ACC112 (cell line): ENCODE results near the gene CLEC3B.

ENCODE experiments used
- H2AFZ ChIP-seq: fragments of 200-600 bp; sonication (generic); one replicate; pipeline ENCODE4 v1.6.0; 2017; ENCODE audit warnings: antibody characterized with exemption, low read length; ENCODE audit not compliant: unreplicated experiment
- H3K27ac ChIP-seq: fragments of 200-600 bp; sonication (generic); 2 replicates; pipeline ENCODE4 v1.5.1; 2014; ENCODE audit warnings: low read depth, mild to moderate bottlenecking, antibody characterized with exemption, low read length, moderate library complexity
- H3K27me3 ChIP-seq: fragments of 200-600 bp; sonication (generic); 2 replicates; pipeline ENCODE4 v1.6.1; 2014; ENCODE audit warnings: mild to moderate bottlenecking, antibody characterized with exemption, low read length, moderate library complexity, mixed read lengths; ENCODE audit not compliant: insufficient read depth
- H3K36me3 ChIP-seq: fragments of 200-600 bp; sonication (generic); 2 replicates; pipeline ENCODE4 v1.6.1; 2016; ENCODE audit warnings: mild to moderate bottlenecking, antibody characterized with exemption, low read length, moderate library complexity, mixed read lengths; ENCODE audit not compliant: insufficient read depth
- H3K4me1 ChIP-seq: fragments of 200-600 bp; sonication (generic); one replicate; pipeline ENCODE4 v1.6.1; 2016; ENCODE audit warnings: low read length, mixed read lengths; ENCODE audit not compliant: insufficient read depth, unreplicated experiment, control insufficient read depth
- H3K4me3 ChIP-seq: fragments of 200-600 bp; sonication (generic); 2 replicates; pipeline ENCODE4 v1.5.1; 2014; ENCODE audit warnings: mild to moderate bottlenecking, low read depth, low read length
- H3K79me2 ChIP-seq: fragments of 200-600 bp; sonication (generic); one replicate; pipeline ENCODE4 v1.6.0; 2016; ENCODE audit warnings: low read length; ENCODE audit not compliant: control insufficient read depth, unreplicated experiment, insufficient read depth

CLEC3B gene

DNA sequence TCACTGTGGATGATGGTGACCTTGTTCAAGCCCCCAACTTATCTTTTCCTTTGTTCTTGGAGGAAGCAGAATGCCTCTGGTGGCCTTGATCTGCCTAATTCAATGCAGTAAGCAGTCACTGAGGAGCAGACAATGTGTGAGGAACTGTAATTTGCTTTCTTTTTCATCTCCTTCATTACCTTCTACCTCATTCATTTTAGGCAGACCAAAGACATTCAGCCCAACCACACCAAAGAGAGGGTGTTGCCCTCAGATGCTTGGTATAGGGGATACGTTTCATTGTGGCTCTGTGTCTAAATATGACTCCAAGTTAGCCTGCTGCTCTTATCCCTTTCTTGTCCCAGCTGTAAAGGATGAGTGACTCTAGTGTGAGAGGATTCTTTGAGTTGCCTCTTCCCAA is 34.8 kb upstream of the CLEC3B start:
- no peak overlapping the region for H2AFZ ChIP-seq
- peaks cover 31% of the 10 kb centered on the region for H3K79me2 ChIP-seq
- H3K27me3 ChIP-seq = no peaks in the 10 kb centered on the region
- H3K27ac ChIP-seq = no peak overlapping the region
- no peaks in the 10 kb centered on the region; the same call in 1 of the 2 replicates for H3K36me3 ChIP-seq
- peaks cover 41% of the 10 kb centered on the region for H3K4me1 ChIP-seq
- no peak overlapping the region for H3K4me3 ChIP-seq

GRCh38 chr3:44992555-44993470 is 33.3 kb upstream of the CLEC3B start:
- Histone ChIP-seq H3K27me3 (no peaks in the 10 kb centered on the region), H3K4me1 (peaks cover 41% of the 10 kb centered on the region), H3K36me3 (peaks cover 12% of the 10 kb centered on the region), H3K4me3 (0 out of 2 replicates have a peak overlapping the region, but pooled peaks have one; percentile 38), H2AFZ (no peak overlapping the region), H3K27ac (peak overlapping the region; percentile 96), H3K79me2 (peaks cover 33% of the 10 kb centered on the region)

DNA sequence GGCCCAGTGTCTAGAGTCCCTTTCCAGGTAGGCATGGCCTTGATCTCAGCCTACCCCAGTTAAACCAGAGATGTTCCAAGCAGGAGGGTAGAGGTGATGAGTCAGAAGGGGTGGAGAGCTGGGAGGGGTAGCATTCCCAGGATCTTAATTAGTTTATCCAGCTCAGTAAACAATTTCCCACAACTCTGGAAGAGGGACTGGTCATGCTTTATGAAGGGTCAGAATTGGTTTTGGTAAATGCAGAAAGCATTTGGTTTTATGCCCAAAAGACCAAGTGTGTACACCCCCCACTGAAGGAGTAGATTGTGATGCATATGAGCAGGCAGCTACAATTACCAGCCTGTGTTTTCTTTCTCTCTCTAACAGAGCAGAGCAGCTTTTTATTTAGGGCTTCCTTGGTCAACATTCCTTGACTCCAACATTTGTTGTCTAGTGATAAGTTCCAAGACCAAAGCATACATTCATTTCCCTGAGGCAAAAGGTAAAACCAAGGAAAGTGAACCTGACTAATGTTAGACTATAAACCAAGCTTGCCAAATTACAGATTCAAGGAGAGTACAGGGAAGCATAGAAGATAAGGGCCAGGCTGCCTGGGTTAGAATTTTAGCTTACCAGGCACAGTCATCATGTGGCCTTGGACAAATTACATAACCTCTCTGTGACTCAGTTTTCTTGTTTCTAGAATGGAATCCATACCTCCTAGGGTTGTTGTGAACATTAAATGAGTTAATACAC is 32.5 kb upstream of the CLEC3B start:
- Histone ChIP-seq H3K27me3 (no peaks in the 10 kb centered on the region), H3K36me3 (peaks cover 17% of the 10 kb centered on the region), H3K4me1 (peaks cover 41% of the 10 kb centered on the region), H3K79me2 (peaks cover 28% of the 10 kb centered on the region), H3K4me3 (peak overlapping the region; percentile 38; the same call in 1 of the 2 replicates), H3K27ac (peak overlapping the region; percentile 96), H2AFZ (no peak overlapping the region)

DNA sequence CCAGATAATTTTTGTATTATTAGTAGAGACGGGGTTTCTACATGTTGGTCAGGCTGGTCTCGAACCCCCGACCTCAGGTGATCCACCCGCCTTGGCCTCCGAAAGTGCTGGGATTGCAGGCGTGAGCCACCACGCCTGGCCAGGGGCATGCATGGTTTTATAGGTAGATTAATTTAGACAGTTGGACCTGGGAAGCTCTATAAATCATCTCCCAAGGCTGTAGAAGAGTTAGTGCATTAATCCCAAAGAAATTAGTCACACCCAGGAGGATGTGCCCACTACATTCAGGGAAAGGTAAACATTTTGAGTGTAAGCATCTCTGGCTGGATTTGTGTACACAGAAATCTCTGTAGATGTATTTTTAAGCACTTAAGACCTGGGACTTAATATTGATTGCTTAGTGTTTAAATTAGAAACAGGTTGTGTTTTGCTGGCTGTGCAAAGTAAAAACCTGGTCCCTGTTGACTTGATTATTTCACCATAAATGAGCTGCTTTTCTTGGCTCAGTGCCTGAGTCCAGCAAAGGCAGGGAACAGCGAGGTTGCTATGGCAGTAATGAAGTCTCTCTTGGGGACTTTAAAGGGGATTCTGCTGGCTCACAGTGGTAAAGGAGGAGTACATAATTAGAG is 30.8 kb upstream of the CLEC3B start:
- Histone ChIP-seq H3K79me2 (peaks cover 20% of the 10 kb centered on the region), H2AFZ (no peak overlapping the region)

DNA sequence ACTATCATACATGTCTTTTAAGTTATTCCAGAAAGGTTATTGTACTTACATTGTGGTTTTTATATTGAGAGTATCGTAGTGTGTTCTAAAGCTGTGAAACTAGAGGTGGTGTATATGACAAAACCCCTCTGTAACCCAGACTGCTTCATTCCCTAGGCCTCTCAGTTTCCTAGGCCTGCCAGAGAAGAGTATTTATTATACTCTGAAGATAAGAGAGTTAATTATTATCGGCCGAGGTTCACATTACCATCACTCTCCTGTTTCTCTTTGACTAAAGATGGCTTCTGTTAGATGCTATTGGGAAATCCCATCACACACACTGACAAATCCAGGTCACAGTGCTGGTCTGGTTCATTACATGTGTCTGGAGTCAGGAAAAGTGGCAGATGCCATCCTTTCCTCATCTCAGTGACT is 29.5 kb upstream of the CLEC3B start:
- Histone ChIP-seq H3K79me2 (peaks cover 14% of the 10 kb centered on the region), H2AFZ (no peak overlapping the region), H3K36me3 (peaks cover 30% of the 10 kb centered on the region), H3K4me3 (no peak overlapping the region), H3K4me1 (peaks cover 41% of the 10 kb centered on the region), H3K27me3 (no peaks in the 10 kb centered on the region), H3K27ac (no peak overlapping the region)

More for the DNA sequence above, 30.8 kb upstream of the CLEC3B start:
- H3K36me3 ChIP-seq = peaks cover 27% of the 10 kb centered on the region
- no peak overlapping the region for H3K4me3 ChIP-seq
- peaks cover 41% of the 10 kb centered on the region for H3K4me1 ChIP-seq
- peak overlapping the region; percentile 96 for H3K27ac ChIP-seq
- H3K27me3 ChIP-seq = no peaks in the 10 kb centered on the region

DNA sequence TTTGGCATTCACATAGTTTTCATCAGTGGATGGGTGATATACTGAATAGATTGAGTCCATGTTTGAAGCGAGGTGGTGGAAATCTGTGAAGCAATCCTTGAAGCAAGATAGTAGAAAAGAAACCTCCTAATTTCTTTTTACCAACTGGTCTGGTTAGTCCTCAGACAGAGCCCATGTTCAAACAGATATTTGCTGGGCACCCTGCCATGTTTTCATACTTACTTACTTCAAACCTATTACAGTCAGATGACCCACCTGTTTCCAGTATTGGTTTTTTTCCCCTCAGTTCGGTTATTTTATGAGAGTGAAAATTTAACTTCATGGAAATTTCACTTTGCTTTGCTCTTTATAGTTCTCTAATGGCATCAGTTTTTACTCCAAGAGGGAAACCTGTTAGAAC is 26.3 kb upstream of the CLEC3B start:
- Histone ChIP-seq H3K27ac (no peak overlapping the region), H2AFZ (no peak overlapping the region), H3K36me3 (peaks cover 56% of the 10 kb centered on the region), H3K79me2 (peaks cover 9% of the 10 kb centered on the region), H3K27me3 (no peaks in the 10 kb centered on the region), H3K4me1 (peaks cover 15% of the 10 kb centered on the region), H3K4me3 (no peak overlapping the region)

DNA sequence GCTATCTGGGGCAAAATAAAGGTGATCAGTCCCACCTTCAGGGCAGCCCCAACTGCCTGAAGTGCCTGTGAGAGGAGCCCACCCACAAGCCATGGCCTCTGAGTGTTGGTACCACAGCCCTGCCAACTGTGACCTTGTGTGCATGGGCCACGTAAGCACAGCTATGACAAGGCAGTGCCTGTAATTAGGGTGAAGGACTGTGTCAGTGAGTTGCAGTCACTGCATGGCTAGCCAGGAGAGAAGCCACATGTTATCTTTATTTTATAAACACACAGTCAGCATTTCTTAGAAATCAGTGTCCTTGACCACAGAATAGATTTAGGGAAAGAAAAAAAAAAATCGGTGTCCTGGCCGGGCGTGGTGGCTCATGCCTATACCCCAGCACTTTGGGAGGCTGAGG is 25.3 kb upstream of the CLEC3B start:
- no peak overlapping the region for H2AFZ ChIP-seq
- H3K36me3 ChIP-seq = peaks cover 65% of the 10 kb centered on the region
- no peak overlapping the region for H3K27ac ChIP-seq
- no peak overlapping the region for H3K4me3 ChIP-seq
- no peaks in the 10 kb centered on the region for H3K27me3 ChIP-seq
- peaks cover 7% of the 10 kb centered on the region for H3K79me2 ChIP-seq
- peaks cover 4% of the 10 kb centered on the region for H3K4me1 ChIP-seq

GRCh38 chr3:45001738-45002137 is 24.4 kb upstream of the CLEC3B start:
- Histone ChIP-seq H3K4me1 (no peaks in the 10 kb centered on the region), H3K27ac (no peak overlapping the region), H3K27me3 (no peaks in the 10 kb centered on the region), H2AFZ (no peak overlapping the region), H3K79me2 (no peaks in the 10 kb centered on the region), H3K36me3 (peaks cover 61% of the 10 kb centered on the region), H3K4me3 (no peak overlapping the region)

DNA sequence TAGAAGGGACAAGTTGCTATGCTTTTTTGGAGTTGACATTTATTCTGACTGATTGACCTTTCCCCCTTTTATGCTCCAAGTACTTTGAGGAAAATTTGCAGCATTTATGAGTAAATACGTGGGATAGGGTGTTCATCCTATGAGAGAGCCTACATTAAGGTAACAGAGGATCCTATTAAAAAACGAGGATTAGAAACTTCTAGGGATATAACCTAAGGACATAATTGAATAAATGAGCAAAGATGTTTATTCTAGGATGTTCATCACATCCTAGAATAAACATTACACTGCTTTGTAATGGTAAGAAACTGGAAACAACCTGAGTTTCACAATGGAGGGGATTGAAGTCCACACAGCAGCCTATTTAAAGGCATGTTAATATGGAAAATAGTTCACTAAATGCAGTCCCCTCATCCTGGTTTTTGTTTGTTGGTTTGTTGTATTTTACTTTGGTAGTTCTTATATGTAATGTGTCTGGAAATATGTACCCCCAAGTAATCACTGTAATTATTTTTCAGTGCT is 23.9 kb upstream of the CLEC3B start:
- Histone ChIP-seq H3K79me2 (no peaks in the 10 kb centered on the region), H2AFZ (no peak overlapping the region), H3K4me3 (no peak overlapping the region), H3K27ac (no peak overlapping the region), H3K27me3 (no peaks in the 10 kb centered on the region), H3K36me3 (peaks cover 58% of the 10 kb centered on the region), H3K4me1 (no peaks in the 10 kb centered on the region)

DNA sequence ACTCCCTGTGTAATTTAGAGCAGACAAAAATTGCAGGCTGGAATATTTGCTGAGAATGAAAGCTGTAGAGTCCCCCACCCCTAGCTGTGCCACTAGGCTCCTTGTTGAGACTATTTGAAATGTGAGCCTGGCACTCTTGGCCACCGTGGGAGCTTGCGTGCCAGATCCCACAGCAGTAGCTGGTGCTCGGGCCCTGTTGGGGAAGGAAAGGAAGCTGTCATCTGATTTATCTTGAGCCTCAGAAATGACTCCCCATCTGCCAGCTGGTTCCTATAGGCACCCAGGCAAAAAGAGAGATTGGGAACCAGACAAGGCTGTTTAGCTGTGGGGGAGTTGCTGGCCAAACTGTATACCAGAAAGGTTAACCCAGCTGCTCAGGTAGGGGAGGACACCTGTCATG is 23.4 kb upstream of the CLEC3B start:
- H3K36me3 ChIP-seq = peaks cover 54% of the 10 kb centered on the region
- H2AFZ ChIP-seq = no peak overlapping the region
- no peak overlapping the region for H3K27ac ChIP-seq
- peaks cover 5% of the 10 kb centered on the region for H3K4me1 ChIP-seq
- H3K27me3 ChIP-seq = no peaks in the 10 kb centered on the region
- H3K79me2 ChIP-seq = no peaks in the 10 kb centered on the region
- H3K4me3 ChIP-seq = no peak overlapping the region
